GM19463 (cell line): ENCODE measurements around the gene SRP14.
"Not testable (repeated sequence)": the region's sequence is repeated elsewhere in the genome, so short reads cannot be mapped to it uniquely, and the experiment has no call there.

Experiments used
- ATAC-seq: cut with Tn5 transposase; IDR thresholded peaks from one replicate; pipeline ENCODE4 v1.9.1; 2021; ENCODE audit warnings: mild to moderate bottlenecking, moderate library complexity; ENCODE audit not compliant: unreplicated experiment

Gene SRP14

GRCh38 chr15:40031300-40031699, 7.7 kb downstream of the SRP14 start:
- ATAC-seq: no peak

- no peak for ATAC-seq
Measured at GRCh38 chr15:40029979-40030893, 8.7 kb downstream of the SRP14 start.

DNA sequence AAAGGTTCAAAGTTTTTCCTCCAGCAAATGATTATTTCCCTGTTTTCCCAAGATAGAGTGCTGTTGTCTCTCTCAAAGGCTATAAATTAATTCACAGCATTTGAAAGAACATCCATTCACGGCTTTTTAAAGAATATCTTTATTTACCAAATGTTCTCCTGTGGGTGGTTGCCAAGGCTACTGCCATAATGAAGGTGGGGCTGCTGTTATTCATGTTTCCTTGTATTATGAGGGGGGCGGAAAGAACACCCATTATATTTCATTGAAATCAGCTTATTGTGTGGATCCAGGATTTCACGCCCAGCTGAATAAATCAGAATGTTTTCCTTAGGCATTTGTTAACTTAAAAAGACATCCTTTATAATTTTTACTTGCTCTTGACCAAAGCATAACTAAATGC, 10.1 kb downstream of the SRP14 start:
- ATAC-seq: no peak

DNA sequence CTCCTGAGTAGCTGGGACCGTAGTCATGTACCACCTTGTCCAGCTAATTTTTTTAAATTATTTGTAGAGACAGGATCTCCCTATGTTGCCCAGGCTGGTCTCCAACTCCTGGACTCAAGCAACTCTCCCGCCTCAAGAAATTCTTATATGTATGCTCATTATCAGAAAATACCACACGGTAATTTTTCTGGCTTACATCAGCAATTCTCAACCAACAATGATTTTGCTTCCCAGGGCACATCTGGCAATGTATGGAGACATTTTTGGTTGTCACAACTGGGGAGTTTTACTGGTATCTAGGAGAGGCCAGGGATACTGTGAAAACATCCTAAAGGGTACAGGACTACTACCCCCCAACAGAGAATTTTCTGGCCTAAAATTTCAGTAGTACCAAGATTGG, 10.8 kb downstream of the SRP14 start:
- ATAC-seq: no peak

DNA sequence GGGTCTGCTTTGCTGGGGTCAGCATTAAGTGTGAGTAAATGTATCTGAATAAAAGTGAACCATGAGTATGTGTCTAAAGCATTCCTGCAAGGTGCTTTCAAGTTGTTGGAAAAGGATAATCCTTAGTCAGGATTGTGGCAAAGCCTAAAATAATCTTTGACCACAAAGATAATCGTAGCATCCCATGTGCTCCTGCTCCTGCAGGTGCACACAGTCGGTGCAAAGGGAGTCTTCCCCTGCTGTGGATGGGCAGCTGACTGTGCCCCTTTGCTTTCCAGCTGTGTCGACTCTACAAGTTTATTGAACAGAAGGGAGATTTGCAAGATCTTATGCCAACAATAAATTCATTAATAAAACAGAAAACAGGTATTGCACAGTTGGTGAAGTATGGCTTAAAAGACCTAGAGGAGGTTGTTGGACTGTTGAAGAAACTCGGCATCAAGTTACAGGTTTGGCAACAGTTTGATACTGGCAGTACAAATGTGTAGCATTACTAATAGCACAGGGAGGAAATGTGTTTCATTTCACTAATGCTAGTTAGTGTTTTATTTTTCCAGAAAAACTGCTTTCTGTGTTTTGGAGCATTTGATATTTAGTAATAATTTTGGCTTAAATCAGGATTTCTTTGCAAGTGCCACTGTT, 22.6 kb downstream of the SRP14 start:
- ATAC-seq: no peak

DNA sequence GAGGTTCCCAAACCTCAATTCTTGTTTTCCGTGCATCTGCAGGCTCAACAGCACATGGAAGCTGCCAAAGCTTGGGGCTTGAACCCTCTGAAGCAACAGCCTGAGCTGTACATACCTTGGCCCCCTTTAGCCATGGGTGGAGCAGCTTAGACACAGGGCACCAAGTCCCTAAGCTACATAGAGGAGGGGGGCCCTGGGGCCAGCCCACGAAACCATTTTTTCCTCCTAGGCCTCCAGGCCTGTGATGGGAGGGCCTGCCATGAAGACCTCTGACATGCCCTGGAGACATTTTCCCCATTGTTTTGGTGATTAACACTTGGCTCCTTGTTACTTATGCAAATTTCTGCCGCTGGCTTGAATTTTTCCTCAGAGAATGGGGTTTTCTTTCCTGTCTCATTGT, 24.6 kb downstream of the SRP14 start:
- no peak for ATAC-seq

DNA sequence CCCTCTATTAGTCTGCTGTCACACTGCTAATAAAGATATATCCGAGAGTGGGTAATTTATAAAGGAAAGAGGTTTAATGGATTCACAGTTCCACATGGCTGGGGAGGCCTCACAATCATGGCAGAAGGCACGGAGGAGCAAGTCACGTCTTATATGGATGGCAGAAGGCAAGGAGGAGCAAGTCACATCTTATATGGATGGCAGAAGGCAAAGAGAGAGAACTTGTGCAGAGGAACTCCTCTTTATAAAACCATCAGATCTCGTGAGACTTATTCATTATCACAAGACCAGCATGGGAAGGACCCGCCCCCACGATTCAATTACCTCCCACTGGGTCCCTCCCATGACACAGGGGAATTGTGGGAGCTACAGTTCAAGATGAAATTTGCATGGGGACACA, 25.6 kb downstream of the SRP14 start:
- not testable (repeated sequence) for ATAC-seq

- no peak for ATAC-seq
Measured at GRCh38 chr15:40011303-40011702, 27.7 kb downstream of the SRP14 start.

DNA sequence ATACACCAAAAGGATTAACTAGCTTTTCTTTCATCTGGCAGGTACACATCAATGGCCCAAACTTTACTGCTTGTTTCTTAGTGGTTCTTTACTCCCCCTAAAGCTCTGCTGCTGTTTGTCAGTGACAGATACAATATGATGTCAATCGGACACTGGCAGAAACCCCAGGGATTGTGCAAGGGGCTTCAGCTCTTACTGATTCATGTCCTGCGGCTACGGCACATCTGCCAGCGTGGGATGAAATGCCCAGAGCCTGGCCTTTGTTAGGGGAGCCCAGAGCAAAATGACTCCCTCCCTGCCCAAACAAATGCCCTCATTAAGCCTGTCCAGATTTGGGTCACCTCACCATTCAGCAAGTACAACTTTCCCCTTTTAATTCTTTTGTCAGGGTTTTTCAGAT, 28.3 kb downstream of the SRP14 start:
- ATAC-seq: no peak

DNA sequence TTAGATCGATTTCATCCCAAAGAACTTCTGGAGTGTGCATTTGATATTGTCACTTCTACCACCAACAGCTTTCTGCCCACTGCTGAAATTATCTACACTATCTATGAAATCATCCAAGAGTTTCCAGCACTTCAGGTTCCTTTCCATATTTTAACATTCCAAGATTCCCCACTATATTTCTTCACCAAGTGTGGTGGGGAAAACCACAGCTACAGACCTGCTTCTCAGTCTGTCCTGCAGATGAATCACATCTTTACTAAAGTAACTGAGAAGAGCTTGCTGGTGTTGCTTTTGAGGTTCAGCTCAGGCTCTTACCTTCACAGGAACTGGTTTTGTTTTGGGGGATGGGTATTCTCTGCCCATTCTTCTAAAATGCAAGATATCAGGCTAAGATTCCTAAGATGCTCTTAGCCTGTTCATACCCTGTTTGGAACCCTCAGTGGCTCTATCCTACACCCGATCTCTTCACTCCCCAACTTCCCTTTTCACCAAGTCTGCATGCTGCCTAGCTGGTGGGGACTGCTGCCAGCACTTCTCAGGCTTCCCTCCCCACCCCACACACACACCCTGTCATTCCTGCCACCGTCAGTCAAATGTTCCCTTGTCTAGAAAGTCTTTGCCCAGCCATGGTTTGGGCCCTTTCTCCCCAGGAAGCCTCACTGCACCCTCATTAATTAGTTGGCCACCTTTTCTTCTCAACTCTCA, 30.8 kb downstream of the SRP14 start:
- ATAC-seq: no peak

DNA sequence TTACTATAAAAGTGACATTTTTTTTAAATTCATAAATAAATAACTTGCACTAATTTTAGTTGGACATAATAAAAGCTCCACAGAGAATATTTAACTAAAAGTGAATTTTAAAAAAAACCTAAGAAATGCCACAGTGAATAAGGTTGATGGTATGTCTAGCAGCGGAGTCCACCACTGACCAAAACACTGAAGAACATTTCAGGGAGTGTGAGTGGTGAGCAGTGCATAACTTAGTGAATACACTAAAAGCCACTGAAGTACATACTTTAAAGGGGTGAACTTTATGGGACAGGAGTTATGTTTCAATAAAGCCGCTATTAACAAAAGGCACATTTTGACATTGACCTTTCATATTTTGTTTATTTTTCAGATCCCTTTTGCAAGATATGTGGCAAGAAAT, 32.3 kb downstream of the SRP14 start:
- ATAC-seq: no peak

DNA sequence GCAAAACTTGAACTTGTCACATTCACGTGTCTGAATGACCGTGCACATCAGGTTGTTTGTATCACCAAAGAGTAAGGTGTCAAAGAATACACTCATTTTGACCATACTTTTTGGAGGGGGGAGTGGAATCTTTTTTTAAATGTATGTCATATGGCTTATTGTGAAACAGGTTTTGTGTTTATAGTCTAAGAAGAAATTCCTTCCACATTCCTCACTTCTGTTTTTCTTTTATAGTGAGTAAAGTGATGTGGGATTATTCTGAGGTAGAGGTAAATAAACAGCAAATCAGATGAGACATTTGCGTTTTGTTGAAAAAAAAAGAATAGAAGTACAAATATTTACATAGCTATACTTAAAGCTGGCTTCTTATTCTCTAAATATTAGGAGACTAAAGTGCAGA, 33.0 kb downstream of the SRP14 start:
- no peak for ATAC-seq

DNA sequence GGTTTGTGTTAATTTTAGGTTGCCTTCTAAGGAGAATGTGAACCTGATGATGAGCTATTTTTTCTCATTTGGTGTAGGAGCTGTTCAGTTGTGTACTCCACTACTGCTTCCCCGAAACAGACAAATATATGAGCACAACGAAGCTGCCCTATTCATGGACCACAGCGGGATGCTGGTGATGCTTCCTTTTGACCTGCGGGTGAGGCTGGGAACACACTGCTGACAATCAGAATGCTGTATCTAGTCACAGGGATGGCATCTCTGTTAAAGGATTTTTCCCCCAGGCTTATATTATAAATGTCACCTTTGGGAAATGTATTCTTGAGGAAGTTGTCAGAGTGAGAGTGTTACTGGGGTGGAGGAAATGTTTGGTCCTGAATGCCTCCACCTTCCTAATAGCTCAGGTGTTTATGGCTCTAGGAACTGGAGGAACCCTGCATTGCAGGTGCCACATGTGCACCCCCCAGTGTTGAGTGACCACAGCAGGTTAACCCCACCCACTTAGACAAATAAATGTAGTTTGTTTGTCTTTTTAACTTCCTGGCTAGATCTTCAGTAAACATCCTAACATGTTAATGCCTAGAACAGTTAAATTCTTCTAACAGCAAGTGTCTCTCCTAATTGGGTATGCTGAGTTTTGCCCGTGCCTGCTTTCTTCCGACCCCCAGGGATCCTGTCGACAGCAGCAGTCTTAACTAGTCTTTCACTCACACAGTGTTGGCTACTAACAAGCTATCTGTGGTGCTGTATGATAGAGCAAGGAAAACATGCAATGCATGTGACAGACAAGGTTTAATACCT, 35.7 kb downstream of the SRP14 start:
- ATAC-seq: no peak

DNA sequence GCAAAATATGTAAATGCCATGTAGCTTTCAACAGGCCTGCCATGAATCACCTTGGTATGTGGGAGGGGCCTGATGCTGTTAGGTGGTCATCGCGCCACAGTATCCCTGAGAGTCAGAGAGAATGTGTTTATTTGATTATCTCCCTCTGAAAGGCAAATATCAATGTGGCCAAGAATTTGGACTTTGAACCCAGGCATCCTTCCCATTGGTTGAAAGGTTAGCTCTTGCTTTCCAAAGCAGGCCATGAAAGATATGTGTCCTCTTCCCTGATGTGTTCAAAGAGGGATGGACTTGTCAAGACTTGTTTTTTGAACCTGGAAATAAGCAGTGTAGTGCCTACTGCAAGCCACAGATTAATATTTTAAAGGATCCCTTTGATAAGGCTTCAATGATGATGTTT, 36.7 kb downstream of the SRP14 start:
- no peak for ATAC-seq

DNA sequence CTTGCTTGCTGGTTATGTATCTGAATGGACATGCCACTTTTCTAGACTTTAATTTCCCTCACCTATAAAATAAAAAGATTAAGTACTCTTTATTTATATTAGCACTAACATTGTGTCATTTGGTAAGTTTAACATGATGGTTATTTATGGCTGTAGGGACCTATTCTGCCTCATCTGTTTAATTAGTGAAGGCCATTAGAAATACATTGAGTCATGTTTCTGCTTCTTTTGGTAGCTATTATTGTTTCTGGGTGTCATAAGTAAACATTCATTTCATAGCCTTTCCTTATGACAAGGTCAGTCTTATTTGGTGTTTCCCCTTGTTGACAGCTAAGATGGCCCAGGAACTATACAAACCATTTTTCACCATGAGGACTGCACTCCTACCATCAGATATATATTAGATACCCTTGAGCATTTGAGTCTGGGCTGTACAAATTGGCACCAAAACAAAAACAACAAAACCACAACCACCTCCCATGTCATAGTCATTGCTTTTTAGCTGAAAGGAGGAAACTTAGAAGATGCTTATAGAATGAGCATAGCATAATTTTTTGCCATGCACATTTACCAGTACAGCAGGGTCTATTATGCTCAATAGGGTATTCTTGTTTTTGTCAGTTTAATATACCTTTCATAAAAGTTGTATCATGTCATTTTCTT, 39.3 kb downstream of the SRP14 start:
- no peak for ATAC-seq

DNA sequence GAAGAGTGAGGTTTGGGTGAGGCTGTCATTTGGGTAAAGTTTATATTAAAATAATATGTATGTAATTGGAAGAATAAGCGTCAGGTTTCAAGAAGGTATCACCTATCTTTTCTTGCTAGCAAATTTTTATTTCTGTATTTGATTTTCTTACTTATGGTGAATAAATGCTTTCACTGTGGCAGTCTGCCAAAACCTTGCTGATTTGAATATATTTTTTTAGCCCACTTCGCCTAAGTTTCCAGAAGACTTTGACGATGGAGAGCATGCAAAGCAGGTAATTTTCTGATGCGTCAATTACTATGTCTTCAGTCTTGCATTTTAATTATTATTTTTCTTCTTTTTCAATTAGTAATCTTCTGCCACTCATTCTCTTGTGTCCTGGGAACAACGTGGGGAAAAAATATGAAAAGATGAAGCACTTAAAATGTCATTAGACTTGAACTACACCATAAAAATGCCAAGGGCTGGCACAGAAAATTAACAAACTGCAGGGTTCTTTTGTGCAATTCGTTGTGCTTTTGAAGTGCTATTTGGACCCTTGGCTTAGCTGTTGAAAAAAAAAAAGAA, 40.4 kb downstream of the SRP14 start:
- no peak for ATAC-seq

- ATAC-seq: no peak
Measured at GRCh38 chr15:39997639-39998038, 41.3 kb downstream of the SRP14 start.

- ATAC-seq: no peak
Measured at GRCh38 chr15:39997031-39997430, 42.0 kb downstream of the SRP14 start.

DNA sequence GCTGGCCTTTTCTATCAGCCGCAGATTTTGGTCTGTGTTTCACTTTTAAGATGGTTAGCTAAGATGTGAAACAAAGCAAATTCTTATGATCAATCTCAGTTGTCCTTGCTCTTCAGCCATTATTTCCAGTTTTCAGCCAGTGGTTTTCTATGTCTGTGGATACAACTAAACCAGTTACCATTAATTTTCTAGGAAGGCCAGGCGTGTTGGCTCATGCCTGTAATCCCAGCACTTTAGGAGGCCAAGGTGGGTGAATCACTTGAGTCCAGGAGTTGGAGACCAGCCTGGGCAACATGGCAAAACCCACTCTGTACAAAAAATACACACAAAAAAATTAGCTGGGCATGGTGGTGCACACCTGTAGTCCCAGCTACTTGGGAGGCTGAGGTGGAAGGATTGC, 42.8 kb downstream of the SRP14 start:
- not testable (repeated sequence) for ATAC-seq

- ATAC-seq: not testable (repeated sequence)
Measured at GRCh38 chr15:39992953-39993352, 46.0 kb downstream of the SRP14 start.
